ENCODE results near the gene SORCS2.

- no peak for TF ChIP-seq CTCF (conservative IDR thresholded peaks at IDR 0.05; ENCODE audit: low read depth, low read length)
- no peak for TF ChIP-seq EZH2 (IDR thresholded peaks at IDR 0.05; ENCODE audit: low read length, unreplicated experiment)
These were observed 6.2 kb downstream of the SORCS2 start for GRCh38 chr4:7198440-7199128.

Data from PC-3 (cell line).